K562 (cell line): ENCODE results near the gene CEMIP. TPM values are rescaled to one million over a fixed set of nuclear protein-coding genes. Genes with fewer than 3 reads are reported as not detected.

Experiments used
- ATAC-seq: fragments of 200-7000 bp; cut with Tn5 transposase; 3 replicates; pipeline ENCODE4 v1.9.1; 2020; ENCODE audit warnings: moderate library complexity
- BruUV-seq: library from RNA; stranded (reverse); fragments of 400-500 nt; replicated peaks from 2 replicates; lab custom pipeline; 2021; lab: Mats Ljungman, UMichigan
- CTCF ChIA-PET: fragments of 300-600 bp; formaldehyde crosslinking; extraction: SDS; loops from one replicate; lab custom pipeline; 2021; ENCODE audit warnings: low intra/inter-chr PET ratio; lab: Yijun Ruan, JAX
- POLR2A ChIA-PET: fragments of 300-600, 350-650 bp; sonication (Branson Sonifier 250); formaldehyde crosslinking; extraction: SDS; loops from one replicate; lab custom pipeline; 2021; ENCODE audit warnings: antibody characterized with exemption, inconsistent platforms; lab: Yijun Ruan, JAX
- DNase-seq, 4 experiments: peaks; one replicate each; pipeline versions ENCODE4 v3.0.0 to v3.0.0-alpha.2; 2011 to 2018; ENCODE audit warnings: low spot score in 3 of 4, mixed read lengths in 3 of 4; ENCODE audit errors: extremely low read depth in 1 of 4
- FAIRE-seq: peaks from 2 replicates; lab custom pipeline; 2011; peaks lifted over from hg19 to GRCh38; lab: Jason Lieb, UNC
- H2AFZ ChIP-seq: 2 replicates; pipeline ENCODE4 v1.6.0; 2011; ENCODE audit warnings: low read depth, low read length, control low read depth, inconsistent platforms
- H3K27ac ChIP-seq: fragments of 200-600 bp; 3 replicates; pipeline ENCODE4 v1.8.0; 2011; ENCODE audit warnings: low read depth, mild to moderate bottlenecking, control low read depth, inconsistent platforms, low read length, moderate library complexity, mixed read lengths; ENCODE audit errors: extremely low read depth
- H3K27me3 ChIP-seq, 2 experiments: fragments of 300-600 bp in 1 of 2; 2 replicates in 1 of 2; 3 replicates in 1 of 2; pipeline versions ENCODE4 v1.6.0 to v1.8.0; 2011; ENCODE audit warnings: inconsistent platforms in 2 of 2, low read length in 2 of 2, mild to moderate bottlenecking in 1 of 2, mixed read lengths in 1 of 2, moderate library complexity in 1 of 2; ENCODE audit not compliant: control insufficient read depth in 2 of 2, insufficient read depth in 2 of 2
- H3K36me3 ChIP-seq: fragments of 300-600 bp; 3 replicates; pipeline ENCODE4 v1.8.0; 2011; ENCODE audit warnings: mild to moderate bottlenecking, low read length, inconsistent platforms; ENCODE audit not compliant: control insufficient read depth, insufficient read depth
- H3K4me1 ChIP-seq, 2 experiments: fragments of 200-600 bp in 1 of 2; replicated peaks in 1 of 2; 2 replicates in 1 of 2; 3 replicates in 1 of 2; pipeline versions ENCODE4 v1.5.1 to v1.8.0; 2011; ENCODE audit warnings: inconsistent platforms in 2 of 2, low read length in 2 of 2, mild to moderate bottlenecking in 1 of 2, mixed read lengths in 1 of 2, moderate library complexity in 1 of 2; ENCODE audit not compliant: control insufficient read depth in 2 of 2, insufficient read depth in 2 of 2
- H3K4me2 ChIP-seq: 2 replicates; pipeline ENCODE4 v1.6.1; 2011; ENCODE audit warnings: low read length, control low read depth, inconsistent platforms, mixed read lengths; ENCODE audit not compliant: insufficient read depth
- H3K4me3 ChIP-seq: fragments of 200-600 bp; sonication (generic), shearing (Covaris generic); 2 replicates; pipeline ENCODE4 v1.5.1; 2016; ENCODE audit warnings: control low read depth, inconsistent platforms
- H3K79me2 ChIP-seq: fragments of 200-600 bp; 3 replicates; pipeline ENCODE4 v1.8.0; 2011; ENCODE audit warnings: low read length, inconsistent platforms; ENCODE audit not compliant: control insufficient read depth, insufficient read depth
- H3K9ac ChIP-seq, 2 experiments: 2 replicates each; pipeline versions ENCODE4 v1.6.0 to v1.6.1; 2011; ENCODE audit warnings: low read depth in 2 of 2, low read length in 2 of 2, control low read depth in 1 of 2, inconsistent platforms in 1 of 2, mild to moderate bottlenecking in 1 of 2, mixed read lengths in 1 of 2; ENCODE audit not compliant: insufficient read depth in 1 of 2
- H3K9me1 ChIP-seq: one replicate; pipeline ENCODE4 v1.6.0; 2011; ENCODE audit warnings: inconsistent platforms, mild to moderate bottlenecking, low read length, moderate library complexity; ENCODE audit not compliant: control insufficient read depth, insufficient read depth
- H3K9me3 ChIP-seq: replicated peaks from 2 replicates; pipeline ENCODE4 v1.5.1; 2011; ENCODE audit warnings: low read depth, low read length, inconsistent platforms; ENCODE audit not compliant: control insufficient read depth, insufficient read depth
- H4K20me1 ChIP-seq: replicated peaks from 2 replicates; pipeline ENCODE4 v1.6.1; 2011; ENCODE audit warnings: low read length, inconsistent platforms, mixed read lengths; ENCODE audit not compliant: control insufficient read depth, insufficient read depth
- GATAD2B ChIP-seq: fragments of 450-650 bp; IDR thresholded peaks from 2 replicates; pipeline ENCODE4 v1.6.1; 2017; ENCODE audit warnings: mild to moderate bottlenecking, borderline replicate concordance
- RFX1 ChIP-seq: fragments of 450-650 bp; IDR thresholded peaks from 2 replicates; pipeline ENCODE4 v1.6.1; 2016; ENCODE audit warnings: mild to moderate bottlenecking, moderate library complexity
- TAL1 ChIP-seq: fragments of 450-650 bp; IDR thresholded peaks from 2 replicates; pipeline ENCODE4 v1.6.1; 2016; ENCODE audit warnings: mild to moderate bottlenecking
- ZNF124 ChIP-seq: sonication (generic); formaldehyde crosslinking; IDR thresholded peaks from 2 replicates; pipeline ENCODE4 v1.8.1; 2022; ENCODE audit warnings: missing genetic modification reagents
- ZNF707 ChIP-seq: fragments of 250-450 bp; sonication (Bioruptor Pico); conservative IDR thresholded peaks from 2 replicates; pipeline ENCODE4 v1.8.0; 2022; ENCODE audit warnings: inconsistent platforms, mild to moderate bottlenecking, moderate library complexity
- WGBS: fragments of 100-300 bp; shearing (Covaris generic); methylation state at CpG from one replicate; pipeline ENCODE4 v1.1.6; 2016; ENCODE audit warnings: low coverage, mixed read lengths; ENCODE audit not compliant: insufficient coverage; ENCODE audit errors: missing lambda C conversion rate; 5-methylcytosine and 5-hydroxymethylcytosine counted together
- in situ Hi-C: fragments of 300-500 bp; cut with MboI; formaldehyde crosslinking; loops from 4 replicates; pipeline ENCODE4 v1.15.0; 2018; ENCODE audit warnings: inconsistent platforms, mixed read lengths
- intact Hi-C: fragments of 100-400 bp; cut with micrococcal nuclease; formaldehyde crosslinking; loops from 2 replicates; pipeline ENCODE4 v1.14.2; 2022
- polyA plus RNA-seq, 8 experiments: library from polyadenylated mRNA; depleted of rRNA in 4 of 8; stranded (reverse) in 5 of 8; unstranded in 3 of 8; fragments of >200 nt; fragmentation: Nextera tagmentation in 2 of 8; fragmentation: Illumina TruSeq in 1 of 8; extraction: Ambion mirVana in 2 of 8; extraction: Trizol in 1 of 8; gene quantifications; 2 replicates each; pipeline versions ENCODE4 v1.2.1 to v1.2.3, GENCODE V29; 2011 to 2014; ENCODE audit warnings: inconsistent platforms in 1 of 8, missing spikeins in 1 of 8
- total RNA-seq, 7 experiments: library from RNA; depleted of rRNA in 6 of 7; stranded (reverse); fragments of >200 nt in 6 of 7; fragmentation: Illumina TruSeq in 2 of 7; extraction: Trizol in 2 of 7; gene quantifications; 2 replicates each; pipeline versions ENCODE4 v1.2.1 to v1.2.3, GENCODE V29; 2011 to 2021; ENCODE audit warnings: low replicate concordance in 1 of 7
- TF ChIP-seq, protein P1 (sequence below), 3 experiments: IDR thresholded peaks in 2 of 3; conservative IDR thresholded peaks in 1 of 3; 2 replicates each; pipeline ENCODE4 v1.5.1; 2011 to 2012; ENCODE audit warnings: low read length in 3 of 3, mild to moderate bottlenecking in 3 of 3, control low read depth in 2 of 3, improper control_type of control experiment in 1 of 3, inconsistent platforms in 1 of 3, low read depth in 1 of 3, mixed read lengths in 1 of 3, moderate library complexity in 1 of 3; ENCODE audit not compliant: insufficient read depth in 2 of 3
- TF ChIP-seq, protein P2 (sequence below), 2 experiments: fragments of 450-650 bp in 1 of 2; sonication (generic) in 1 of 2; formaldehyde crosslinking in 1 of 2; IDR thresholded peaks in 1 of 2; conservative IDR thresholded peaks in 1 of 2; 2 replicates each; pipeline versions ENCODE4 v1.6.1 to v1.8.1; 2016 to 2023; ENCODE audit warnings: mild to moderate bottlenecking in 2 of 2, moderate library complexity in 2 of 2, inconsistent platforms in 1 of 2, missing genetic modification reagents in 1 of 2

CEMIP gene
- total and polyA plus RNA-seq, 9 of the 15 experiments (the other 6 are each of a cell fraction or from before 2014, with no cell fraction given), result 0.33 TPM; not detected in 8

DNA sequence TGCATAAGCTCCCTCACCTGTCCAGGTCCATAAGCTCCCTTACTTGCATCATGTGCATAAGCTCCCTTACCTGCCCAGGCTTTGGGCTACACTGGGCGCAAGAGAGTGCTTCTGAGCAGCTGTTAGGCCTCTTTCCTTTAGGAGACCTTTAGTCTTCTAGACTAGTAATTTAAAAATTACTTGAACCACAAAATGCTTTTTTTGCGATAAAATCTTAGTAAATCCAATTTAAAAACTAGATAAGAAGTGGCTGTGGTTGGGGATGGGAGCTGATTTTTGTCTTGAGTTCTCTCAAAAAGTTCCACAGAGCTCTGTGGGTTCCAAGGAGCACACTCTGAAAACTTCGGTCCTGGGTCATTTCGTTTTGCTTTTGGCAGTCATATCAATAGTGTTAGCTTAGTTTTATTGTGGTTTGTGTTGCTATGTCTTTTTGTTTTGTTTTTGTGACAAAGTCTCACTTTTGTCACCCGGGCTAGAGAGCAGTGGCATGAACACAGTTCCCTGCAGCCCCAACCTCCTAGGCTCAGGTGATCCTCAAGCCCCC lies 6.7 kb downstream of the CEMIP start (continued):
- TF ChIP-seq, protein P1, sequence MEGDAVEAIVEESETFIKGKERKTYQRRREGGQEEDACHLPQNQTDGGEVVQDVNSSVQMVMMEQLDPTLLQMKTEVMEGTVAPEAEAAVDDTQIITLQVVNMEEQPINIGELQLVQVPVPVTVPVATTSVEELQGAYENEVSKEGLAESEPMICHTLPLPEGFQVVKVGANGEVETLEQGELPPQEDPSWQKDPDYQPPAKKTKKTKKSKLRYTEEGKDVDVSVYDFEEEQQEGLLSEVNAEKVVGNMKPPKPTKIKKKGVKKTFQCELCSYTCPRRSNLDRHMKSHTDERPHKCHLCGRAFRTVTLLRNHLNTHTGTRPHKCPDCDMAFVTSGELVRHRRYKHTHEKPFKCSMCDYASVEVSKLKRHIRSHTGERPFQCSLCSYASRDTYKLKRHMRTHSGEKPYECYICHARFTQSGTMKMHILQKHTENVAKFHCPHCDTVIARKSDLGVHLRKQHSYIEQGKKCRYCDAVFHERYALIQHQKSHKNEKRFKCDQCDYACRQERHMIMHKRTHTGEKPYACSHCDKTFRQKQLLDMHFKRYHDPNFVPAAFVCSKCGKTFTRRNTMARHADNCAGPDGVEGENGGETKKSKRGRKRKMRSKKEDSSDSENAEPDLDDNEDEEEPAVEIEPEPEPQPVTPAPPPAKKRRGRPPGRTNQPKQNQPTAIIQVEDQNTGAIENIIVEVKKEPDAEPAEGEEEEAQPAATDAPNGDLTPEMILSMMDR (IDR thresholded peaks at IDR 0.05 in 2 of 3, conservative IDR thresholded peaks at IDR 0.05 in 1 of 3; ENCODE audit: insufficient read depth in 2 of 3, low read depth in 1 of 3, low read length in 3 of 3), result no peak
- TF ChIP-seq, protein P2, sequence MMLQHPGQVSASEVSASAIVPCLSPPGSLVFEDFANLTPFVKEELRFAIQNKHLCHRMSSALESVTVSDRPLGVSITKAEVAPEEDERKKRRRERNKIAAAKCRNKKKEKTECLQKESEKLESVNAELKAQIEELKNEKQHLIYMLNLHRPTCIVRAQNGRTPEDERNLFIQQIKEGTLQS (IDR thresholded peaks at IDR 0.05), result no peak
- TF ChIP-seq, protein P2 (CRISPR knock-in tag; conservative IDR thresholded peaks at IDR 0.05), result no peak
- TF ChIP-seq GATAD2B, result no peak
- no peak for TF ChIP-seq ZNF124 (CRISPR knock-in tag)

DNA sequence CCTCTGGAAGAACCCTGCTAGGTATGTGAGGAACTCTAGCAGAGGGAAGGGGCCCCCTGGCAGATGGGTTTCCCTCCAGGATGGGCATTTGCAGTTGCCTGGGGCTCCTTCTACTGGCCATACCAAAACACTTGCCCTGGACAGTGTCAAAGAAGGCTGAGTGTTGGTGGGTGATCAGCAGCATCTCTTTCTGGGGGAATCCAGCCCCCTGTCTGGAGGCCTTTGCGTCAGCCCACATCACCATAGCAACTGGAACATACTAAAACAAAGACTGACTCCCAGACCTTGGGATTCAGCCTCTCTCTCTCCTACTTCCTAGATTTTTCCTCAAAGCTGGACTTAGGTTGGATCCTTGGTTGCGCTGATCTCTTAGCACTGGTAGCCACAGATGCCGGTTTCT lies 8.1 kb downstream of the CEMIP start:
- H3K9ac ChIP-seq, result no peak overlapping the region
- no peaks in the 10 kb centered on the region for H3K9me1 ChIP-seq
- no peak overlapping the region for H3K27ac ChIP-seq
- in situ Hi-C loops, result no loop called here
- H3K9me3 ChIP-seq, result no peaks in the 10 kb centered on the region
- no peak overlapping the region for H3K4me3 ChIP-seq
- peaks cover 5 to 21% of the 10 kb centered on the region in 2 experiments; a peak in 3 of 5 replicates for H3K27me3 ChIP-seq
- no TSS peak for BruUV-seq
- TF ChIP-seq ZNF707, result no peak
- TF ChIP-seq TAL1, result no peak
- peak; percentile 36 for TF ChIP-seq RFX1
- TF ChIP-seq, all 486 proteins: peak for 1
- ATAC-seq (no peak), DNase-seq (no peak), FAIRE-seq (no peak)
- Histone ChIP-seq H3K79me2 (no peaks in the 10 kb centered on the region), H4K20me1 (peaks cover 6% of the 10 kb centered on the region; the same call in 1 of the 2 replicates), H3K36me3 (no peaks in the 10 kb centered on the region), H2AFZ (no peak overlapping the region), H3K4me1 (no peaks in the 10 kb centered on the region), H3K4me2 (no peak overlapping the region)
- ChIA-PET CTCF (no interaction called here), POLR2A (no interaction called here)
- intact Hi-C loops, result no loop called here
- 3% methylated on average over 3 of the region's 3 CpGs for WGBS
